GM19467 (cell line): ENCODE data around the gene CASP10.
"Not testable (repeated sequence)": the region's sequence is repeated elsewhere in the genome, so short reads cannot be mapped to it uniquely, and the experiment has no call there.

ENCODE experiments used
- ATAC-seq: cut with Tn5 transposase; IDR thresholded peaks from one replicate; pipeline ENCODE4 v1.9.1; 2021; ENCODE audit warnings: mild to moderate bottlenecking, moderate library complexity; ENCODE audit not compliant: unreplicated experiment

The CASP10 gene

GRCh38 chr2:201154615-201155399, 28.1 kb upstream of the CASP10 start:
- no peak for ATAC-seq

GRCh38 chr2:201156036-201156435, 26.9 kb upstream of the CASP10 start:
- no peak for ATAC-seq

GRCh38 chr2:201156640-201157039, 26.3 kb upstream of the CASP10 start:
- ATAC-seq = no peak

GRCh38 chr2:201157694-201158093, 25.2 kb upstream of the CASP10 start:
- peak; percentile 14 for ATAC-seq

DNA sequence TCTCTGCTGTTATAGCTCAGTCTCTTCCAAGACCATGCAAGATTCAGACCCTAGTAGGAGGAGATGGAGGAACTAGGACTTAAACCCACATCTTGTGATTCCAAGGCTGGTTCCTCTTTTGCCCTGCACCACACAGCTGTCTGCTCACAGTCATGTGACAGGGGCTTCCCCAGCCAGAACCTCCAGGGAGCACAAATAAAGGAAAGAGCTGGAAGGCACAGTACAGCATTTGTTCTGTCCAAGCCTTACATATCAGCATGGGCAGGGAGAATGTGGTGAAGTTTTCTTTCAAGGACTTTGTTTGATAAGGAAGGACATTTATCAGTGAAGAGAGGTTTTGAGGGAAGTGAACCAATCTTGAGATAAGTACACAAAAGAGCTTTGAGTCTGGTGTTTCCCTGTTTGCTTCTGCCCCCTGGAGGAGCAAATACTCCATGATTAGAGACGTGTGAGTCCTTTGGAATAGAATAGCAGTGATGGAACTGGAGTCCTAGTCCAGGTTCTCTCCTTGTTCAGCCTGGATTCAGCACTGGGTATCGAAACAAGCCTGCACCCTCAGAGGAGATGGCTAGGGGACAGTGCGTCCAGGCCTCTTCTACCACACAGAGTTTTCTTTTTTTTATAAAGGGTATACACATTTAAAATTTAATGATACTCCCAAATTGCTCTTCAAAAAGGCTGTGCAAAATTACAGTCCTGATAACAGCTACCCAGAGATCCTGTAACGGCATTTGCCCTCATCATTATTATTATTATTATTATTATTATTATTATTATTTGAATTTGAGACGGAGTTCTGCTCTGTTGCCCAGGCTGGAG, 24.6 kb upstream of the CASP10 start:
- ATAC-seq = peak; percentile 92

DNA sequence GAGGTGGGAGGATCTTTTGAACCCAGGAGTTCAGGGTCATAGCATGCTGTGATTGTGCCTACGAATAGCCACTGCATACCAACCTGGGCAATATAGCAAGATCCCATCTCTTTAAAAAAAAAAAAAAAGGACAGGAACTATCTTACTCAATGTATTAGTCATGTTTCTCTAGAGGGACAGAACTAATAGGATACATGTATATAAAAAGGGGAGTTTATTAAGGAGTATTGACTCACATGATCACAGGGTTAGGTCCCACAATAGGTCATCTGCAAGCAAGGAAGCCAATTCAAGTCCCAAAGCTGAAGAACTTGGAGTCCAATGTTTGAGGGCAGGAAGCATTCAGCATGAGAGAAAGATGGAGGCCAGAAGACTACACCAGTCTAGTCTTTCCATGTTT, 18.8 kb upstream of the CASP10 start:
- ATAC-seq = no peak

- ATAC-seq = no peak
Observed at GRCh38 chr2:201167546-201167945, 15.4 kb upstream of the CASP10 start.

- not testable (repeated sequence) for ATAC-seq
Observed at GRCh38 chr2:201168496-201168895, 14.4 kb upstream of the CASP10 start.

GRCh38 chr2:201171259-201171814, 11.6 kb upstream of the CASP10 start:
- ATAC-seq = no peak

GRCh38 chr2:201172279-201172678, 10.7 kb upstream of the CASP10 start:
- ATAC-seq = no peak

DNA sequence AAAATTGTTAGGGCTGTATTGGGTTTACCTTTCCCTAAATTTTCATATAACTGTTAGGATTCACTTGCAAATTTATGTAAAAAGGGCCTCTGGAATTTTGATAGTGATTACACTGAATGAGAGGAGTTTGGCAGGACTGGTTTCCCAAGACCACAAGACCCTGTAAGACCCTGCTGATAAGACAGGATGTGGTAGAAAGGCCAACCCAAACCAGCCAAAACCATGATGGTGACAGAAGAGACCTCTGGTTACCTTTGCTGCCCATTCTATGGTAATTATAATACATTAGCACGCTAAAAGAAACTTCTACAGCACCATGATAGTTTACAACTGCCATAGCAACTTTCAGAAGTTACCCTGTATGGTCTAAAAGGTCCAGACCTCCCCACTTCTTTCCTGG, 8.3 kb upstream of the CASP10 start:
- no peak for ATAC-seq

DNA sequence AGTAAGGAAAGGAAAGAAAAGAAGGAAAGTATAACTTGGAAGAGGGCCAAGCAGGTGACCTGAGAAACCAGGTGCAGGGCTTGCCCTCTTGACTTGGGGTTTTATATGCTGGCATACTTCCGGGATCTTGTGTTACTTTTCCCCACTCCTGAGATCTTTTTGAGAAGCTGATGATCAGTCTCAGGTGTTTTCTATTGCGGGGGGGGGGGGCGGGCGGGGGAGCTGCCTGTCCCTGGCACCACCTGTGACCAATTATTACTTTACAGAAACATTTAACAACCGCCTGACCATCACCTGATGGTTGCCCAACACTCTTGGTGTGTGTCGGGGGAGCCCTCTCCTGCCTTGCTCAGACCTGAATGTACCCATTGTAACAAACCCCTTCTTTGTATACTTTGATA, 6.9 kb upstream of the CASP10 start:
- ATAC-seq = no peak

- ATAC-seq = no peak
Observed at GRCh38 chr2:201180010-201180409, 2.9 kb upstream of the CASP10 start.

DNA sequence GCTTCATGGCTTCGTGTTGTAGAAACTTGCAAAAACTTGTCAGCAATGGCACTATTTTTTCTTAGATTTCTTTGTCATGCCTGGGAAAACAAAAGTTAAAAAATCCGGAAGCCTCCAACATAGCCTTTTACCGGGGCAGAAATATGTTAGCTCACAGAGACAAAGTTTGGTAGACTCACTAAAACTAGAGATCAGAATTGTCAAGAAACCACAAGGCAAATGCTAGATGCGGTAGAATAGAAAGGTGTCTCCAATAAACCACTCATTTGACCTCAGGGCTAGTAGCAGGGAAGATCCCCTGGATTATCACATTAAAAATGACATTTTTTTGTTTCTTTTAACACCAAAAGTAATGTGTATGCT, 405 bp downstream of the CASP10 start:
- ATAC-seq = no peak

GRCh38 chr2:201183835-201184234, 894 bp downstream of the CASP10 start:
- not testable (repeated sequence) for ATAC-seq

GRCh38 chr2:201184248-201184647, 1.3 kb downstream of the CASP10 start:
- not testable (repeated sequence) for ATAC-seq

DNA sequence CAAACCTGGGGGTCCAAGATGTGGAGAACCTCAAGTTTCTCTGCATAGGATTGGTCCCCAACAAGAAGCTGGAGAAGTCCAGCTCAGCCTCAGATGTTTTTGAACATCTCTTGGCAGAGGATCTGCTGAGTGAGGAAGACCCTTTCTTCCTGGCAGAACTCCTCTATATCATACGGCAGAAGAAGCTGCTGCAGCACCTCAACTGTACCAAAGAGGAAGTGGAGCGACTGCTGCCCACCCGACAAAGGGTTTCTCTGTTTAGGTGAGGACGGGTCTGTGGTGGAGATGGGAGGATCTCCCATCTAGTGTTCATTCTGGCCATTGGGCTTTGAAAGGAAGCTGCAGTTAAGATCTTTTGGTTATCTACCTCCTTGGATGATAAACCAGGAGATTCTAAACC, 2.9 kb downstream of the CASP10 start:
- ATAC-seq = no peak

DNA sequence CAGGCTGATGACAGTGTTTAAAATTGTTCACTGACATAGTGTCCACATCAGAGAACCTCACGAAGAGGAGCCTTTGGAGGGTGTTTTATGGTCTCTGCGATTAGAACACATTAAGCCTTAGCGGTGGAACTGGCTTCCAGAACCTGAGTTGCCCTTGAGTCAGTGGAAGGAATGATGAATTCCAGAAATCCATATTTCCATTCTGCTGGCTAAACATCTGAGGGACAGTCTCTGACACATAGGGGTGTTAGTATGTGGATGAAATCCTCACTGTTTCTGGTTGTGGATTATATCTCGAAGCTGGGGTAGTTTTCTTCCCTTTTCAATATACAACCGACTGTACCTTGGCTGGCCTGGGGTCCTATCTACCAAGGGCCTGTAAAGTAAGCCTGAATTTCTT, 4.0 kb downstream of the CASP10 start:
- no peak for ATAC-seq

DNA sequence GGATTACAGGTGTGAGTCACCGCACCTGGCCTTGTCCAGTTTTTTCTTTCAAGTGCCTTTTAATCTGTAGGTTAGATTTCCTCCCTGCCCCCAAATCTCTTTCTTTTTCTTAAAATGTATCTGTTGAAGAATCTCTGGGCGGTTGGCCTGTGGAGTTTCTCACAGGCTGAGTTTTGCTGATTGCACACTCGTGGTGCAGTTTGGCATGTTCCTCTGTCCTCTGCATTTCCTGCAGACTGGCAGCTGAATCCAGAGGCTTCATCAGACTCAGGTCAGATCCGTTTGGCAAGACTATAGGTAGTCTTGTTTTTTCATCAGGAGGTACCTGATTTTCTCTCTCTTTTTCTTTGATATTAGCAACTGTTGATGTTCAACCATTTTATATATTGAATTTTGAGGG, 5.5 kb downstream of the CASP10 start:
- no peak for ATAC-seq

GRCh38 chr2:201191132-201191875, 8.4 kb downstream of the CASP10 start:
- peak; percentile 40 for ATAC-seq

DNA sequence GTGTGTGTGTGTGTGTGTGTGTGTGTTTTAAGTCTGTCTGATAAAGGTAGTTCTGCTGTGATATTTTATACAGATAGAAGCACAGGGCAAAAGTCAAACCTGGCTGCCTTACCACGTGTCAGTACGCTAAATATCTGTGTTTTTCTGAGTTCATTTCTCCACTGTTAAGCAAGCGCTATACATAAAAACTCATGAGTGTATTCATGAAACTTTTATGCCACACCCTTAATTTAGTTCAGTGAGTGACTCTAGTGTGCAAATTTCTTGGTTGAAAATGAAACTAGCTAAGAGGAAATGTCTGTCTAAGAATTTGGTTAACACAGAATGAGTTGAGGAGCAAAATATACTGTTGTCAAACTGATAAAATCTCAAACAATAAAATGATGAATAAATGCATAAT, 11.2 kb downstream of the CASP10 start:
- peak; percentile 79 for ATAC-seq
